NCI-H82 (cell line): Measurements from ENCODE around the gene C17orf100.
"Not testable (repeated sequence)": the region's sequence is repeated elsewhere in the genome, so short reads cannot be mapped to it uniquely, and the experiment has no call there.

Experiments
- DNase-seq: peaks from one replicate; lab custom pipeline; 2025; lab: John Stamatoyannopoulos, UW

The C17orf100 gene

DNA sequence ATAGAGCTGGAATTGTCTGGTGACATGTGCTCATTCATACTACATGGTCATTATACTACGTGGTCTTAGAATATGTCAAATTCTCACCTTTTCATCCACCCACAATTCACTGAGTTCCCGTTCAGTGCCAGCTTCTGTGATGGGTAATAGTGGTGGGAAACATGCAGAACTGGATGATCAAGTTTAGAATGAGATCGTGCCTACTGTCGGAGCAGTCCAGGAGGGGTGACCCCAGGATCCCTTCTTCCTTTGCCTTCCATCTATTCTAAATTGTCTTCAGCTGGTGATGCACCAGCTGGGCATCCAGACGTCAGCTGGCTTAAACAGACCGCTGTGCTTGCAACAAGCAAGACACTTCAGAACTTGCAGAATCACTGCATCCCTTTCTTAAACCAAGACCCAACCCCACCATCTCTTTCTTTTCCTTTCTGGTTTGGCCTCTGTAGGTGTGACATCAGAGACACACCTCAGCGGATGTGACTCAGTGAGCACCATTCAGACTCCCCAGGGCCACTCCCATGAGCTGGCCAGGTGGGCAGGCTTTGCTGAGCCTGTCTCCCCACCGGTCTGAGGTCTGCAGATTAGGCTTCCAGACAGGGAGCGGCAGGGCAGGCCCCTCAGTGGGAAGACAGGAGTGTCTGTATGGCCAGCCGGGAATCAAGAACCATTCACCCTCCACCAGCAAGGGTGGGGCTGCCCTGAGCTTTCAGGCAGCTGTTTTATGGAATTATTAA is 18.1 kb downstream of the C17orf100 start:
- DNase-seq, result no peak

DNA sequence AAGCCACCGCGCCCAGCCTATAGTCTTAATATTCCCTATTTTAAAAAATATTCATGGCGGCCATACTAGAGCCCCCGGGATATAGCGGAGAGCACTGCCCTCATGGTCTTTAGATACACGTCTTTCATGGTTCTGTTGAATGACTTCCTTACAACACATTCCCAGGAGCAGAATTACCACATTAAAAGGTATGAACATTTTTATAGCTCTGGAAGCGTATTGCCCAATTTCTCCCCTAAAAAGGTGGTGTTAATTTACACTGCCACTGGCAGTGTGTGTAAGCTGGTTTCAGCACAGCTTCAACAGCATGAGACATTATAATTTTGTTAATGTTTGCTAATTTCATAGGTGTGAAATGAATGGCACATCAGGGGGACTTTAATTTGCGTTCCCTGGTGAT is 19.0 kb downstream of the C17orf100 start:
- DNase-seq, result no peak

DNA sequence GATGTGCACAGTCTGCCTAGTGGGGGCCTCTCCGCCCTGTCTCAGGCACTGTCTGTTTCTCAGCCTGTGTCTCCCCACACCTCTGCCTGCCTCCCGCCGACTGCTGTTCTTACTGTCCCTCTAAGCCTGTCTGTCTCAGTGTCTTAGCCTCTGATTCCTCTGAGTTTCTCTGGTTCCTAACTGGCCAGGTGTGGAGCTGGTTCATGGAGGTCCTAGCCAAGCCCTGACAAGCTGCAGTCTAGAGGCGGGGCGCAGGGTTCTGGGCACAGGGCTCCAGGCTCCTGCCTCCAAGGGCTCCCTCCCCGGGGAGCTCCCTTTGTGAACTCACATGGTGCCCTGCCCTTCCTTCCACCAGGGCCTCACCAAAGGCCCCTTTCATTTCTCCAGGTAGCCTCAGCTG is 19.4 kb downstream of the C17orf100 start:
- no peak for DNase-seq

DNA sequence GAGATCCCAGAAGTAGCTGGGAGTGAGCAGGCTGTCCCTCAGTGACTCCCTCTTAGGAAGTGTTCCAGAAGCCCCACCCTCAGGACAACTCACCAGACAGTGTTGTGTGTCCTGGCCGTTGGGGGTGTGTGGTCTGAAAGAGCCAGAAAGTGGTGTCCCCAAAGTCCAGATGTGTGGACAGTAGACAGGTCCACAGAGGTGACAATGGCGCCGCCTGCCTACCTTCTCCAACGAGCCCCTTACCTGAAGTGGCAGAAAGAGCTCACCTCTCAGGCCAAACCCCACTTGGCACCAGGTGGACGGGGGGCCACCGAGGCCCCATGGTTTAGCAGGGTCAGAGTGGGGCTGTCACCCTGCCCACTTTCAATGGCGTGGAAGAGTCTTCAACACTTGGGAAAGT is 19.9 kb downstream of the C17orf100 start:
- DNase-seq, result no peak

DNA sequence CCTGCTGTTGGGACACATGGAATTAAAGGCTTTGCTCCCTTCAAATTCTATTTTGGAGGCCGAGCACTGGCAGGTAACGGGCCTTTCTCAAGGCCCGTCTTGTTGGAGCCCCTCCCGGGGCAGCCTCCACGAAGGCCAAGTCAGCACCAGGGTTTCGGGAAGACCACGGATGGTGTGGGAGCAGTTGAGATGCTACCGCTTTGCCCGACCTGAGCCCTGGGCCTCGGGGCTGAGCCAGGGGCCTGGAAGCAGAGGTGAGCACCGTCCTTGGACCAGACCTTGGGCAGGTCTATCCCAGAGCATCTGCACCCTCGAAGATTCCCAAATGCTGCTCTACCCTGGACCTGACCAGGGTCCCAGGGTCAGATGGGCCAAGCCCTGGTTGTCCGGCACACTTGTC is 23.0 kb downstream of the C17orf100 start:
- DNase-seq, result no peak

DNA sequence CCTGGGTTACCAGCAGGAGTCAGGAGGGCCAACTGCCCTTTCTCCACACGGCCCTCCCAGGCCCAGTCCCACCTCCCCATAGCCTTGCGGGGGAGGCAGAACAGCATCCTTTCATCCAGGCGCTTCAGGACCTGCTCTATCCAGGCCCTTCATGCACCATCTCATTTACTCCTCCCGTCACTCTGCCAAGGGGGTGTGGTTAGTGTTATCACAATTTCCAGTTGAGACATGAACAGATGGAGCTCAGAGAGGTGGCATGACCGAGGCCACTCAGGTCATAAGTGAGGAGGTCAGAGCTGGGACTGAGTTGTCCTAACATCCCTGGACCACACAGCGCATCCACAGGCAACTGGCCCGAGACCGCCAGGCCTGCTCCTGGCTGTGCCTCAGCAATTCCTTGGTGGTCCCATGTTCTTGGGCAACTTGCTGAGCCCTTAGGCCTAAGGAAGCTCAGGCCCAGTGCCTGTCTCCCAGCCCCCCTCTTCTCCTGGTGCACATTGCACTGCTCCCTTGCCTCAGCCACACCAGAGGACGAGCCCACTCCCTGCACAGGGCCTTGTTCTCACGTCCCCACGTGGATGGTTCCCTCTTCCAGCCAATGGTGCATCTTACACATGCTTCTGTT is 23.8 kb downstream of the C17orf100 start:
- DNase-seq, result no peak

DNA sequence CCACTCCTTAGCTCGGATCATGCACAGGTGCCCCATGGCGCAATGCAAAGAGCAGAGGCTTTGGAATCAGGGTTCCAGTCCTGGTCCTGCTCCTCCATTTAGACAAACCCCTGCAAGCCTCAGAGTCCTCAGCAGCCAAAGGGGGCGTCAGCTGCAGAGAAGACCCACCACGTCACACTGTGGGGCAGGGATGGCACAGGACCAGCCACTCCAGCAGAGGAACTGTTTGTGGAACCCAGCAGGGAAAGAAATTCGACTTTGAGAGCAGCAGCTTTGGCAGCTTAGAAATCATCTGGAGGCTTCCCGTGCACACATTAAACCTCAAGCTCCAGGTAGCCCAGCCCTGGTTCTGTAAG is 25.2 kb downstream of the C17orf100 start:
- DNase-seq, result no peak

DNA sequence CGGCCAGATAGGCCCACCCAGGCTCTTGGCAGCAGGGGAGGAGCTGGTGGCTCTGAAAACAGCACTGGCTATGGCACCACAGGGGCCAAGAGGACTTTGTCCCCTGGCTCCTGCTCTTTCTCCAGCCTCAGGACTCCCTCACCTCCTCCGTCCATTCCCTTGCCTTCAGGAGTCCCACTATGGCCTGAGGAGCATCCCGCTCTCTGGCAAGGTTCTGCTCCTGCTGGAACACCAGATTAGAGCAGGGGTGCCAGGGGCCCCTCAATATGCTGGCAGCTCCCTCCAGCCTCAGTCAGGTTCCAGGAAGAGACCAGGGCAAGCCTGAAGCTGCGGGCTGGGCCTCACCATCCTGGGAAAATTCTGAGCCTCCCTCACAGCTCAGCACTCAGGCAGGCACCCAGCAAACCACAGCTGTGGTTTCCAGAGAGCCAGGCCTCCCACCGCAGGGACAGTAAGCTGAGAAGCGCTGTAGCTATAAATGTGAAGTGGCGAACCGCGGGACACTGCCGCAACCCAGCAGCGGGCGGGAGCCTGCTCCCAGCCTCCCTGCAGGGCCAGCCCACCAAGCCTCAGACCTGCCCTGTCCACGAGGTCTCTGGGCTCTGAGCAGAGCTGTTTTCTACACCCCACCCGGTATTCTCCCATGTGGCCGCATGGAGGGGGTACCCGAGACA is 25.7 kb downstream of the C17orf100 start:
- no peak for DNase-seq

DNA sequence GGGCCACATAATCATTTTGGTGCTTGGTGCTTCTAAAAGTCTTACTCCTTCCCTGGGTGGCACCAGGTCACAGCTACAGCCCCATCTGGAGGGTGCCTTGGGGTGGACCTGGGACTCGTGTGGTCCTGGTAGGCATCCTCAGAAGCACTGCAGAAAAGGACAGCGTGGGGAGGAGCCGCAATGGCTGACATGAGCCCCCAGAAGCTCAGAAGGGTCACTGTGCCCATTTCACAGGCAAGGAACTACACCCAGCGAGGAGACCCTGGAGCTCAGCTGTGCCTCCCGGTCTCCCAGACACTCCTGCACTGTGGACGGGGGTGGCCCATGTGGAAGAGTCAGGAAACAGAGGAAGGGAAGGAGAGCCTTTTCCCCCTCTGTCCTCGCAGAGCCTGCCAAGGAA is 26.4 kb downstream of the C17orf100 start:
- no peak for DNase-seq

DNA sequence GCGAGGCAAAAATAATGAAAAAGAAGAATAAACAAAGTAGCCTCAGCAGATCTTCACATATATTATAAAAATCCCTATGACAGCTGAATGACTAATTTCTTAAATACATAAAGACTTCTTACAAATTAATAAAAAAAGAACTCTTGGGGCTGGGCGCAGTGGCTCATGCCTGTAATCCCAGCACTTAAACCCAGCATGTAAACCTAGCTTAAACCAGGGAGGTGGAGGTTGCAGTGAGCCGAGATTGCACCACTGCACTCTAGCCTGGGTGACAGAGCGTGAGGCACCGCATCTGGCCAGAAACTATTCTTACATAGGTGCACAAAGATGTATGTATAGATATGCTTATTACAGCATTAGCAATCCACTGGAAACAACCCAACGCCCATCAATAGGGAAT is 27.7 kb downstream of the C17orf100 start:
- DNase-seq, result no peak

DNA sequence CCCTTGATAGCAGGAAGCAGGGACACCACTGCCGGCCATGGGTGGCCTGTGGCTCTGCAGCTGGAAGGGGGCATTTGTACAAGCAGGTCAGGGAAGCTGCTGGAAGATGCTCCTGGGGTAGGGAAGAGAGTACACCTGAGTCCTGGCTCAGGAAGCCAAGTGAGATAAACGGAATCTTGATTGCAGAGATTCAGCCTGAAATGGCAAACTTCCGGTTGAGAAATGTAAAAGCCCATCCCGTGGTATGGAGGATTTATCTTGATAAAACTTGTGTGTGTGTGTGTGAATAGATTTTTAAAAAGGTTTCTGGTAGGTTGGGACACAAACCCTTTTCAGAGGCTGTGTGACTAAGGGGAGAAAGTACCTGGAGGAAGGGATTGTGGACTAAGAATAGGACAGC is 29.6 kb downstream of the C17orf100 start:
- DNase-seq, result no peak

DNA sequence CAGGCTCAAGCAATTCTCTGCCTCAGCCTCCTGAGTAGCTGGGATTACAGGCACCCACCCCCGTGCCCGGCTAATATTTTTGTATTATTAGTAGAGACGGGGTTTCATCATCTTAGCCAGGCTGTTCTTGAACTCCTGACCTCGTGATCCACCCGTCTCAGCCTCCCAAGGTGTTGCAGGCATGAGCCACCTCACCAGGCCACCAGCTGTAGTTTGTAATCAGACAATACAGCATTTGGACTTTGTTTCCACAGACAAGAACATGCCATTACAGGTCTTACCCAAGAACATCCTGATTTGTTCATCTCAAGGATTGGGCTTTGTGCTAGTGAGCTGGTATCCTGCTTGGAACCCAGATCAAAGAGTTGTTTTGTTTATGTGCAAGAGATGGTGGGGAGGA is 30.1 kb downstream of the C17orf100 start:
- DNase-seq, result no peak

DNA sequence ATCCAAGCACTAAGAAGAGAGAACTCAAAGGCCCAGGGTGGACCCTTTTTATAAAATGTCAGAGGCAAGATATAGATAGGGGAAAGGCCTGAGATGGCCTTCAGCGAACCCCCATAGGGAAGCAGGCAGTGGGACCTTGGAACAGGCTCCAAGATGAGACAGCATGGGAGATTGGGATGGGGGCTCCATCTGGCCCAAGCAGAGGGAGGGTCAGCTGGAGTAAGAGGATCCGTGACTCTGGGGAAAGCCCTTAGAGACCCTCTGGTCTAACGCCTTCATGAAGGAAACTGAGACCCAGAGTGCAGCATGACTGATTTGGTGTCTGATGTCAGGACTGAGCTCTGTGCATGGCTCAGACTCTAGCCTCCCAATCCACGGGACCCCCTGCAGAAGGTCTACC is 30.8 kb downstream of the C17orf100 start:
- no peak for DNase-seq

DNA sequence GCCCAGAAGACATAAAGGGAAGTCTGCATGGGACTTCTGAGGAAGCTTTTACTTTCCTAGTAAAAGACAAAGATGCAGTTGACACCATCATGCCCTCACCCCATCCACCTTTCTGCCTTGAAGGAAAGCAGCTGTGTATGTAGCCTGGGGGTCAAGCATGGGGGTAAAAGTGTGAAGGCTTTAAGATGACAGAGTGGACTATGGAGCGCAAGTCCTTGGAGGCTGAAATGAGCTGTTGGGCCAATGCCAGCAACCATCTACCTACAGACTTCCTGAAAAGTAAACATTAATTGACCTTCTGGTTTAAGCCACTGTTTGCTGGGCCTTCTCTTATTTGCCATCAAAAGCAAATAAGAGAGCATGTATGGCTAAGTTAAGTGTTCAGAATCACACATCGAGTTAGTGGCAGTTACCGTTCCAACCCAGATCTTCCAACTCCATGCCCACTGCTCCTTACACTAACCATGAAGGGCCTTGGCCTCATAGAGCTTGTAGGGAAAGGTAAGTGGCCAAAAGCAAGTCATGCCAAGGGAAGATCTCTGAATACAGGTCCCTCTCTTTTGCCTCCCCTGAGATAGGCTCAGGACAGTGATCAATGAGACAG is 31.6 kb downstream of the C17orf100 start:
- no peak for DNase-seq

DNA sequence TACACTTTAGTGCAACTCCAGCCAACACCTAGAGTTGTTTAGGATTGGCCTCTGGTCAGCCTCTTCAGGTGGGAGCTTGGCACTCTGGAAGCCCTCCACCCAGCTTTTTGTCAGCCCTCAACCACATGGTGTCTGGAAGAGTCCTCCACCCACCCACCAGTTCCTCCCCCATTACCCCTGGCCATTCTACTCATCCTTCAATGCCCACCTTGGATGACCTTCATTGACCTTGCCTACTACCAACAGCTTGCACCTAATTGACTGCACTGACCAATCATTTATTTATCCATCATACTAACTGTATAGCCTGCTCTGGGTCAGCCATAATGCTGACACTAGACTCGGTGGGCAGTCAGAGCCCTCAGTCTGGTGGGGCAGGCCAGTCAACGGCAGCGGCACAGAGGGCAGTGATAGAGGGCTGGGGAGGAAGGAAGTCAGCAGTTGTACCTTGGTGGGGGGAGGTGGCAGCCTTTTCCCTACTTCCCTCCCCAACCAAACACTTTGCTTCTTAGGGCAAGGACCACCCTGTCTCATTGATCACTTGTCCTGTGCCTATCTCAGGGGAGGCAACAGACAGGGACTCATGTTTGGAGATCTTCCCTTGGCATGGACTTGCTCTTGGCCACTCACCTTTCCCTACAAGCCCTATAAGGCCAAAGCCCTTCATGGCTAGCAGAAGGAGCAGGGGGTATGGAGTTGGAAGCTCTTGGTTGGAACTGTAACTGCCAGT is 32.3 kb downstream of the C17orf100 start:
- no peak for DNase-seq

DNA sequence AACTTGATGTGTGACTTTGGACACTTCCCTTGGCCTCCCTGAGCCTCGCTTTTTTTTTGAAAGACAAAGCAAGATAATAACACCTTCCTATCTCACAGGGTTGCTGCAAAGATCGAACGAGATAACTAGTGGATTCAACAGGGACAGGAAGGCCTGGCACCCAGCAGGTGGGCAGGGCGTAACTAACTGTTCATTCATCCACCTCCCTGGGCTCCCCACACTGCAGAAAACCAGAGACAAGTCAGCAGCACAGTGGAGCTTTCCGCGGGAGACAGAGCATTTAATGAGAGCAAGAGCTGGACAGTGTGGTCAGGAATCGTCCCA is 32.9 kb downstream of the C17orf100 start:
- DNase-seq, result no peak

DNA sequence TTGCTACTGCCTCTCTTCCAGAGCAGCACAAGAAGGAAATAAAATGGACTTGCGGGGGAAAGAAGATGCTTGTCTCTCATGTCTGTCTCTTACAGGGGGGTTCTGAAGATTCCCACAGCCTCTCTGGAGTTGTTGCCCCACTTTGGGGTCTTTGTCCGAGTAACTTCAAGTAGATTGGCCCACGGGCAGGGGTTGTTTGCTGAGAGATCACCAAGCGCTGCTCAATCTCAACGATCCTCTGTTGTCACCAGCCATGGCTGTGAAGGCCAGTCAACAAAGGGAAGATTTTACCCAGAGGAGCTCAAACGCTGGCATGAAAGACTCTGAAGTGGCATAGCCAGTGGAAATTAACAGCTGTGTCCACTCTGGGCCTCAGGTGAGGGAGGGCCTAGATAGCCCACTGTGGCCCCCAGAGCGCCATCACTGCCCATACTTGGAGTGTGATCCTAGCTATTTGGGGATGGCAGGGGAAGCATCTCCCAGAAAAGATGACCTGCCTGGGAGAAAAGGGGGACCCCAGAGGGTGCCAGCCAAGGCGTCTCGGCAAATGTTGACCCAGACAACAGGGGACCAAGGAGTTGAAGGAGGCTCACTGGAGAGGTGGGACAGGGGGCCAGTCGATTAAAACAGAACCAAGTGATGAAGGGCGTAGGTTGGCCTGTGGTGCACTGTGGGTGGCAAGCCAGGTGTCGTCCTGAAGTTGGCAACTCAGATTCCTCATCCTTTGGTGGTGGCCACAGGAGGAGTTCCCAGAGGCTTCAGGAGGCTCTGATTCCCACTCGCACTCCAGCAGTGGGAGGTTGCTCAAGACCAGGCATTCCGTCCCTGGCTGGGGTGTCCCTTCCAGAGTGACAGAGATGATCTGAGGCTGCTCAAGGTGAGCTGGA is 33.6 kb downstream of the C17orf100 start:
- no peak for DNase-seq

DNA sequence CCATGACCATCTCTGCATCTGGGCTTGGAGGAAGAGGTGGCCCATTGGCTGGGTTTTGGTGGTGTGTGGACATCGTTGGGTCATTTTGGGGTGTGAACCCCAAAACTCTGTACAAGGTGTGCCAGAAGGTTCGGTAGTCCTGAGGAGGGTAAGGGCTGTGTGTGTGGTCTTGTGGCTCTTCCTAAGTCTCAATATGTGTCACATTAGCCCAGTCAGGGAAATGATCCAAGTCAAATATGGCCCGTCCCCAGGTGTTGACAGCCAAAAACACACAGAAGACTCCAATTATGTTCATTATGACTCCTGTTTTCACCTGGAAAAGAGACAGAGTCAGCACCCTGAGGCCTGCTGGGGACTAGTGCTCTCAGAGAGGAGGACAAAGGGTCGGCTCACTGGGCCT is 34.5 kb downstream of the C17orf100 start:
- DNase-seq, result no peak

DNA sequence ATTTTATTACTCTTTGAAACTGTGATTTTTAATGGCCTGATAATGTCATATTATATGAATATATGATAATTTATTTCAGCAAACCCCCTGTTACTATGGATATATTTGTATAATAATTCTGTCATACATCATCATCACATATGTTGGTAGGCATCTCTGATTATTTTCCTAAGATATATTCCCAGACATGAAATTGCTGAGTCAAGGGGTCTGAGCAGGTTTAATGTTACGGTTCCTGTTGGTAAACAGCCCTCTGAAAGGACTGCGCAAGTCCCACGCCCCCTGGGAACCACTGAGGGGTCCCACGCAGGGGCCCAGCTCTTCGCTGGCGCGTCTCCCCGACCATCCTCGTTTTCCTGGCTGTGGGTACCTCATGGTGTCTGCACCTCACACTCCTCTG is 37.4 kb downstream of the C17orf100 start:
- DNase-seq, result no peak

DNA sequence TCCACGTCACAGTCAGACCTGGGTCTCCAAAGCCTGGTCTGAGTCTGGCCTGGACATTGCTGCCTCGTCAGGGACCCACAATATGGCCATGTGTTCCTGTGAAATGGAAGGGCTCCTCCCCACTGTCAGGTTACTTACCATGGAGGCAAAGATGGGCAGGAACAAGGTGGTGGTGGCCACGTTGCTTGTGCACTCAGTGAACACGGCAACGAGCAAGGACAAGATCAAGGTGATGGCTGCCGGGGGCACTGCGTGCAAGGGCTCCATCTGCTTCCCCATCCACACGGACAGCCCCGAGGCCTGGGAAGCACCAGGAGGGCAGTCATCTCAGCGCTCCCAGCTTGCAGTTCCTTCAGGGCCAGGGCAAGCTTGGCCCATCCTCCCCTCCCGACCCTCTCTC is 39.1 kb downstream of the C17orf100 start:
- no peak for DNase-seq

DNA sequence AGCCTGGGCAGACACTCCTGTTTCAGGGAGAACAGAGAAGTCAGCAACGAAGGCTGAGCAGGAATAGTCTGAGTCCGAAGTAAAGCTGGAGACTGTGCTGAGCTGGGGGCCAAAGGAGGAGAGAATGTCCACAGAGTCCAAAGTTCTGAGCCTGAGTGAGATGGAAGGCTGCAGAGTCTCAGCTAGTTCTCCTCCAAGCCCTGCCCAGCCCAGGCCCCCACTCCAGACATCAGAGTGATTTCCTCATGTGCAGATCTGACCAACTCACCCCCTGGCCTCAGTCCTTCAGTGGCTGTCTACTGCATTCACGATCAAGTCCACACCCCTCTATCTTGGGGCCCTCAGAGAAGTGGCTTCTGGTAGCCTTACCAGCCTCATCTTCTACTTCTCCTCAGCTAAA is 40.0 kb downstream of the C17orf100 start:
- no peak for DNase-seq

DNA sequence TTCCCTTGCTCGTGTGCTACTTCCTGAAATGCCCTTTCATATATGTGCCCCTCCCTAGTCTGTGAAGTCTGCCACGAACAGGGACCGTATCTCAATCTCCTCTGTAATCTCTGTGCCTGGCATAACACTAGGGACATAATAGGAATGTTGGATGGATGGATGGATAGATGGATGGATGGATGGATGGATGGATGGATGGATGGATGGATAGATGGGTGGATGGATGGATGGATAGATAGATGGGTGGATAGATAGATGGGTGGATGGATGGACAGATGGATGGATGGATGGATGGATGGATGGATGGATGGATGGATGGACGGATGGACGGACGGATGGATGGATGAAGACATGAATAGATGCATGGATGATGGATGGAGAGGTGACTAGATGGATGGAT is 40.4 kb downstream of the C17orf100 start:
- DNase-seq, result not testable (repeated sequence)
